AG10803 (cell line): Measurements from ENCODE around the gene TSHZ1.
A peak's percentile ranks its signal among the peaks of the same experiment; 100 is the strongest.

Experiments used
- DNase-seq: peaks from one replicate; pipeline ENCODE4 v3.0.0; 2010; ENCODE audit warnings: low read depth
- H3K4me3 ChIP-seq: 2 replicates; pipeline ENCODE4 v1.5.1; 2011; ENCODE audit warnings: mild to moderate bottlenecking, low read length, control low read depth
- CTCF ChIP-seq: conservative IDR thresholded peaks from 2 replicates; pipeline ENCODE4 v1.5.1; 2011; ENCODE audit warnings: mild to moderate bottlenecking, low read length, control low read depth, inconsistent platforms

The TSHZ1 gene

GRCh38 chr18:75256376-75256775, 45.8 kb downstream of the TSHZ1 start:
- no peak overlapping the region for H3K4me3 ChIP-seq
- TF ChIP-seq CTCF = no peak
- DNase-seq = peak; percentile 12

- no peak overlapping the region for H3K4me3 ChIP-seq
- DNase-seq = no peak
- no peak for TF ChIP-seq CTCF
Observed at GRCh38 chr18:75257605-75258004, 47.0 kb downstream of the TSHZ1 start.

GRCh38 chr18:75261430-75262223, 51.0 kb downstream of the TSHZ1 start:
- TF ChIP-seq CTCF = no peak

GRCh38 chr18:75262511-75262910, 51.9 kb downstream of the TSHZ1 start:
- no peak overlapping the region for H3K4me3 ChIP-seq
- DNase-seq = no peak
- no peak for TF ChIP-seq CTCF

More at GRCh38 chr18:75261430-75262223, 51.0 kb downstream of the TSHZ1 start:
- no peak for DNase-seq
- no peak overlapping the region for H3K4me3 ChIP-seq

- no peak overlapping the region for H3K4me3 ChIP-seq
- TF ChIP-seq CTCF = no peak
- DNase-seq = no peak
Observed at GRCh38 chr18:75264195-75264594, 53.6 kb downstream of the TSHZ1 start.

GRCh38 chr18:75264926-75265597, 54.5 kb downstream of the TSHZ1 start:
- DNase-seq = no peak
- no peak overlapping the region for H3K4me3 ChIP-seq
- TF ChIP-seq CTCF = no peak

GRCh38 chr18:75265872-75266271, 55.3 kb downstream of the TSHZ1 start:
- H3K4me3 ChIP-seq = no peak overlapping the region
- no peak for TF ChIP-seq CTCF
- DNase-seq = no peak
